ENCODE measurements around the gene CALU.

The CALU gene

DNA sequence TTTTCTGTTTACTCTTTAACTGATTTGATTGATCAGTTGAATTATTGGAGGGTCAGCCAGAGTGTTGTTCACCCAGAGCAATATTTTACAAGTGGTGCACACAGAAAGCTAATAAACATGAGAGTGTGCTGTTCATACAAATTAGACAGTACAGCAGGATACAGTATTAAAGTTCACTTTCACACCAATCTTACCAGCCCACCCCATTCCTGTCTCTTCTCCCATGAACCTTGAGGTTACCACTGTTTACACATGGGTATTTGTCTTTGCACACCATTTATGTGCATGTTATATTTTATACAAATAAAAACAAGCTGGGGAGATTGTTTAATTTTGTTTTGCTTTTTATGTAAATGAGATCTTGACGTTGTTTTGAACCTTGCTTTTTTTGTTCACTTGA is 6.5 kb downstream of the CALU start:
- Mint-ChIP-seq H3K27ac (no peak overlapping the region), H3K36me3 (ENCODE audit: low read depth) (peaks cover 36% of the 10 kb centered on the region), H3K4me1 (ENCODE audit: low read depth) (peaks cover 29% of the 10 kb centered on the region), H3K27me3 (ENCODE audit: low read depth) (no peaks in the 10 kb centered on the region), H3K9me3 (no peaks in the 10 kb centered on the region), H3K4me3 (no peak overlapping the region)
- no peak for DNase-seq (ENCODE audit: low spot score)

DNA sequence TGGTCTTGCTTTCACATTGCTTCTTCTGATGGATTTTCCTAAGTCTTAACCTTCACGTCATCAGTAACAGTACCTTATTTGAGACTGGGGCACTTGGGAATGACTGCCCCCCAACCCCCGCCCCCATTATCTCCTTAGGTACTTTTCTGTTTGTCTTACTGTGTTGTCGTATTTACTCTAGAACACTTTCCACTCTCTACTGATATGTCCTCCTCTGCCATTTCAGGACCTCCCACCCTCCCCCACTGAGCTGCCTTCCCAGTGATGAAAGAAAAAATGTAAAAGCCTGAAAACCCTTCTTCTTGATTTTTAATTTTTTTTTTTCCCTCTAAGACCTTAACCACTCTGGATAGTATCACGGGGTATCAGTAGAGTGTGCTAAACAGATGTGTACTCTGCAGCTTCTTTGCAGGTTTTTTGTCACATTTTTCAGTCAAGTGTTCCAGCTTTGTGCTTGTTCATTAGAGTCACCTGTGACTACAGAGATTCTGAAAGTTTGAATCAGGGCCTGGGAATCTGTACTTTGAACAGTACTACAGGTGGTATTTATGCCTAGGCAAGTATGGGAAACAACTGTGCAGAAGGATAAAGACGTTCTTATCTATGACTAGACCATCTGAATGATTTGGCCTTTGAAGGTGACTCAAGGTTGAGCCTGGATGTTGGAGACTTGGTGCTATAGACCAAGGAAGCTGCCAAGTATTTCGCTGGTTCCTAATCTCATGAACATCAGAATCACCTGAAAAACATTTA is 8.3 kb downstream of the CALU start:
- no peak for DNase-seq (ENCODE audit: low spot score)
- Mint-ChIP-seq H3K27me3 (ENCODE audit: low read depth) (no peaks in the 10 kb centered on the region), H3K9me3 (no peaks in the 10 kb centered on the region), H3K4me3 (no peak overlapping the region), H3K36me3 (ENCODE audit: low read depth) (peaks cover 34% of the 10 kb centered on the region), H3K4me1 (ENCODE audit: low read depth) (peaks cover 15% of the 10 kb centered on the region), H3K27ac (no peak overlapping the region)

- Mint-ChIP-seq H3K27me3 (ENCODE audit: low read depth) (no peaks in the 10 kb centered on the region), H3K4me3 (no peak overlapping the region), H3K27ac (no peak overlapping the region), H3K36me3 (ENCODE audit: low read depth) (peaks cover 47% of the 10 kb centered on the region), H3K9me3 (no peaks in the 10 kb centered on the region), H3K4me1 (ENCODE audit: low read depth) (peaks cover 8% of the 10 kb centered on the region)
- DNase-seq (ENCODE audit: low spot score), result no peak
Observed at GRCh38 chr7:128752251-128752650, 13.1 kb downstream of the CALU start.

DNA sequence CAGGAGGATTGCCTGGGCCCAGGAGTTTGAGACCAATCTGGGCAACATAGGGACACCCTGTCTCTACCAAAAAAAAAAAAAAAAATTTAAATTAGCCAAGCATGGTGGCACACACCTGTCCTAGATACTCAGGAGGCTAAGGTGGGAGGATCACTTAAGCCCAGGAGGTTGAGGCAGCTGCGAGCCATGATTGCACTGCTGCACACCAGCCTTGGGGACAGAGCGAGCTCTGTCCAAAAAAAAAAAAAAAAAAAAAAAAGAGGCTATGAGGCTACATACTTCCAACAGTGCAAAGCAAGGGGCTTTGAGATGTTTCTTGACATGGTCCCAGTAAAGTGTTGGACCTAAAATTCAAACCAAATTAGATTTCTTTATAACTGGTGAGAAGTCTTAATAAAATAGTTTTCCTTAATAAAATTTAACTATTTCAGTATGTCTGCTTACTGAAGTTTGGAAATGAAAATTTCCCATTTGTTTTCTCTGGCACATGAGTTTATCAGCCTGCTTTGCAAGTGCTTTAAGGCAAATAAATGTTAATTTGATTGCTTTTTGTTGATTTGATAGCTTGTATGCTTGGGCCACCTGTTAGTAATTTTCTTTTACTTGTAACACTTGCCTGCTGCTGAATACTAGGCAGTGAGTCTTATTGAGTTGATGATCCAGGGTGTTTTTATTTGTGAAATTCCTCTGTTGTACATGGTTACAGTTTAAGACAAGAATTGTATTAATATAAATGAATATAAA is 16.1 kb downstream of the CALU start:
- H3K4me1 Mint-ChIP-seq (ENCODE audit: low read depth), result peaks cover 3% of the 10 kb centered on the region
- no peak overlapping the region for H3K4me3 Mint-ChIP-seq
- H3K9me3 Mint-ChIP-seq, result no peaks in the 10 kb centered on the region
- peaks cover 37% of the 10 kb centered on the region for H3K36me3 Mint-ChIP-seq (ENCODE audit: low read depth)
- no peak for DNase-seq (ENCODE audit: low spot score)
- no peak overlapping the region for H3K27ac Mint-ChIP-seq
- H3K27me3 Mint-ChIP-seq (ENCODE audit: low read depth), result no peaks in the 10 kb centered on the region

GRCh38 chr7:128755819-128756476 is 16.8 kb downstream of the CALU start:
- H3K9me3 Mint-ChIP-seq, result no peaks in the 10 kb centered on the region
- H3K4me3 Mint-ChIP-seq, result no peak overlapping the region
- no peaks in the 10 kb centered on the region for H3K27me3 Mint-ChIP-seq (ENCODE audit: low read depth)
- peaks cover 34% of the 10 kb centered on the region for H3K36me3 Mint-ChIP-seq (ENCODE audit: low read depth)
- no peak overlapping the region for H3K27ac Mint-ChIP-seq
- DNase-seq (ENCODE audit: low spot score), result no peak
- H3K4me1 Mint-ChIP-seq (ENCODE audit: low read depth), result peaks cover 3% of the 10 kb centered on the region

DNA sequence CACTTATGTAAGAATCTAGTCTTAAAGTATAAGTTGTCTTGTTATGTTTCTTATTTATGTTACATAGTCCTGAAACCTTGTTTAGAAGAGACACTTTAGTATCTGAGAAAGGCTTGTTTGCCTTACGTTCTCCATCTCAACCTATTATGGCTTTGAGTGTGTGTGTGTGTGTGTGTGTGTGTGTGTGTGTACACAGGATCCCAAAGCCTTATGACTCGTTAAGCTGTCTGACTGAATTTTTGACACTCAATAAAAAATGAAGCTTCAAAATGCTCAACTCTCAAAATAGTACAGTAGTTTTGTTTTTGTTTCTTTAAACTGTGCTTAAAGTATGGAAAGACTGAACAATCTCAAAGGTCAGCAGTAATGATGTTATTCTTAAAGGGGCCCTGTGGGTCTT is 18.0 kb downstream of the CALU start:
- peaks cover 39% of the 10 kb centered on the region for H3K36me3 Mint-ChIP-seq (ENCODE audit: low read depth)
- DNase-seq (ENCODE audit: low spot score), result no peak
- no peak overlapping the region for H3K27ac Mint-ChIP-seq
- no peaks in the 10 kb centered on the region for H3K27me3 Mint-ChIP-seq (ENCODE audit: low read depth)
- no peak overlapping the region for H3K4me3 Mint-ChIP-seq
- H3K4me1 Mint-ChIP-seq (ENCODE audit: low read depth), result peaks cover 3% of the 10 kb centered on the region
- H3K9me3 Mint-ChIP-seq, result no peaks in the 10 kb centered on the region

- no peaks in the 10 kb centered on the region for H3K27me3 Mint-ChIP-seq (ENCODE audit: low read depth)
- H3K4me1 Mint-ChIP-seq (ENCODE audit: low read depth), result no peaks in the 10 kb centered on the region
- no peak overlapping the region for H3K27ac Mint-ChIP-seq
- H3K9me3 Mint-ChIP-seq, result no peaks in the 10 kb centered on the region
- no peak for DNase-seq (ENCODE audit: low spot score)
- H3K4me3 Mint-ChIP-seq, result no peak overlapping the region
- H3K36me3 Mint-ChIP-seq (ENCODE audit: low read depth), result peaks cover 37% of the 10 kb centered on the region
Observed at GRCh38 chr7:128758553-128758952, 19.4 kb downstream of the CALU start.

DNA sequence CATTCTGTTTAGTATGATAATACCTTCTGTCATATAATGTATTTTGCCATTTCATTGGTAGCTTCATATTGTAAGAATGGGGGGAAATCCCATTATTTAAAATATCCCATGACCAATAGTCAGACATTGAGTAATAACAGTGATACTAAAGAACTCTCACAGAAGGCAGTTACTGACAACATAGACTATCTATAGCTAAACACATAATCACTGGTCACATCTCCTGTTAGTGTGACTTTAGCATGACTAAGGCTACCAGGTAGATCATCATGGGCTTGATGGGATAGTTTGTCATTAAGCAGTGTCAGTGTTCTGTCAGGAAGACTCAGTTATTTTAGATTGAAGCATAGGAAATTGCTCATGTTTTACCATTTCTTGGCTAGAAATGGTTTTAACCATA is 20.1 kb downstream of the CALU start:
- no peaks in the 10 kb centered on the region for H3K4me1 Mint-ChIP-seq (ENCODE audit: low read depth)
- no peak overlapping the region for H3K27ac Mint-ChIP-seq
- H3K9me3 Mint-ChIP-seq, result no peaks in the 10 kb centered on the region
- H3K4me3 Mint-ChIP-seq, result no peak overlapping the region
- H3K27me3 Mint-ChIP-seq (ENCODE audit: low read depth), result no peaks in the 10 kb centered on the region
- no peak for DNase-seq (ENCODE audit: low spot score)
- peaks cover 33% of the 10 kb centered on the region for H3K36me3 Mint-ChIP-seq (ENCODE audit: low read depth)

- no peaks in the 10 kb centered on the region for H3K4me1 Mint-ChIP-seq (ENCODE audit: low read depth)
Observed at GRCh38 chr7:128763541-128763940, 24.4 kb downstream of the CALU start.

GRCh38 chr7:128767475-128768110 is 28.4 kb downstream of the CALU start:
- peaks cover 48% of the 10 kb centered on the region for H3K36me3 Mint-ChIP-seq (ENCODE audit: low read depth)
- H3K27me3 Mint-ChIP-seq (ENCODE audit: low read depth), result no peaks in the 10 kb centered on the region
- H3K27ac Mint-ChIP-seq, result no peak overlapping the region
- H3K9me3 Mint-ChIP-seq, result no peaks in the 10 kb centered on the region
- H3K4me1 Mint-ChIP-seq (ENCODE audit: low read depth), result no peaks in the 10 kb centered on the region
- DNase-seq (ENCODE audit: low spot score), result no peak
- H3K4me3 Mint-ChIP-seq, result no peak overlapping the region

More at GRCh38 chr7:128763541-128763940, 24.4 kb downstream of the CALU start:
- Mint-ChIP-seq H3K9me3 (no peaks in the 10 kb centered on the region), H3K27me3 (ENCODE audit: low read depth) (no peaks in the 10 kb centered on the region), H3K4me3 (no peak overlapping the region), H3K27ac (no peak overlapping the region), H3K36me3 (ENCODE audit: low read depth) (peaks cover 37% of the 10 kb centered on the region)
- DNase-seq (ENCODE audit: low spot score), result no peak

GRCh38 chr7:128770233-128770632 is 31.1 kb downstream of the CALU start:
- peaks cover 54% of the 10 kb centered on the region for H3K36me3 Mint-ChIP-seq (ENCODE audit: low read depth)
- no peaks in the 10 kb centered on the region for H3K4me1 Mint-ChIP-seq (ENCODE audit: low read depth)
- H3K27me3 Mint-ChIP-seq (ENCODE audit: low read depth), result no peaks in the 10 kb centered on the region

GRCh38 chr7:128773604-128774003 is 34.4 kb downstream of the CALU start:
- Mint-ChIP-seq H3K27ac (no peak overlapping the region), H3K4me3 (no peak overlapping the region), H3K4me1 (ENCODE audit: low read depth) (peaks cover 2% of the 10 kb centered on the region), H3K9me3 (peaks cover 14% of the 10 kb centered on the region), H3K27me3 (ENCODE audit: low read depth) (no peaks in the 10 kb centered on the region), H3K36me3 (ENCODE audit: low read depth) (peaks cover 38% of the 10 kb centered on the region)
- DNase-seq (ENCODE audit: low spot score), result no peak

More at GRCh38 chr7:128770233-128770632, 31.1 kb downstream of the CALU start:
- no peaks in the 10 kb centered on the region for H3K9me3 Mint-ChIP-seq
- no peak for DNase-seq (ENCODE audit: low spot score)
- no peak overlapping the region for H3K27ac Mint-ChIP-seq
- no peak overlapping the region for H3K4me3 Mint-ChIP-seq

GRCh38 chr7:128774029-128774689 is 35.0 kb downstream of the CALU start:
- Mint-ChIP-seq H3K9me3 (peaks cover 14% of the 10 kb centered on the region), H3K27ac (no peak overlapping the region), H3K36me3 (ENCODE audit: low read depth) (peaks cover 34% of the 10 kb centered on the region), H3K27me3 (ENCODE audit: low read depth) (no peaks in the 10 kb centered on the region), H3K4me1 (ENCODE audit: low read depth) (peaks cover 2% of the 10 kb centered on the region), H3K4me3 (no peak overlapping the region)
- no peak for DNase-seq (ENCODE audit: low spot score)
